ENCODE results near the gene PPARG. TPM values are rescaled to one million over a fixed set of nuclear protein-coding genes. Genes with fewer than 3 reads are reported as not detected.
"Not testable (repeated sequence)": the region's sequence is repeated elsewhere in the genome, so short reads cannot be mapped to it uniquely, and the experiment has no call there.

PPARG gene
- total RNA-seq, 2 donors from 2014 or later: 5.4 to 44.2 TPM

GRCh38 chr3:12473511-12473910 is 184.6 kb downstream of the PPARG start:
- DNase-seq (no peak), ATAC-seq (no peak)
- Histone ChIP-seq H3K4me1 (no peaks in the 10 kb centered on the region), H3K27me3 (no peaks in the 10 kb centered on the region), H3K9me3 (no peaks in the 10 kb centered on the region), H3K27ac (no peak overlapping the region), H3K36me3 (replicated peaks in 1 of 2; ENCODE audit: insufficient read depth in 1 of 2, low read depth in 2 of 2) (no peaks in the 10 kb centered on the region), H3K4me3 (no peak overlapping the region)
- 61 to 81% methylated on average over 9 of the region's 9 CpGs for WGBS, 2 donors
- no peak for TF ChIP-seq CTCF (IDR thresholded peaks at IDR 0.05)
- no peak for TF ChIP-seq POLR2A (IDR thresholded peaks at IDR 0.05)
- intact Hi-C loops (cut with DNase I): loop anchor here (5.0 kb wide), 1 partner anchor 341 kb away; no protein-coding TSS in a partner anchor

- intact Hi-C loops (cut with DNase I): no loop called here
- H3K9me3 ChIP-seq: no peaks in the 10 kb centered on the region
- DNase-seq (no peak), ATAC-seq (no peak)
- H3K27me3 ChIP-seq: no peaks in the 10 kb centered on the region
- TF ChIP-seq POLR2A (IDR thresholded peaks at IDR 0.05): no peak
- no peak for TF ChIP-seq CTCF (IDR thresholded peaks at IDR 0.05)
- no peak overlapping the region for H3K4me3 ChIP-seq
- H3K4me1 ChIP-seq: peaks cover 7% of the 10 kb centered on the region
- H3K27ac ChIP-seq: no peak overlapping the region
- 68 to 73% methylated on average over 5 of the region's 5 CpGs for WGBS, 2 donors
- H3K36me3 ChIP-seq (replicated peaks in 1 of 2; ENCODE audit: insufficient read depth in 1 of 2, low read depth in 2 of 2): no peaks in the 10 kb centered on the region
Observed at GRCh38 chr3:12476238-12476897, 187.5 kb downstream of the PPARG start.

GRCh38 chr3:12477256-12477655 is 188.4 kb downstream of the PPARG start:
- Histone ChIP-seq H3K27me3 (no peaks in the 10 kb centered on the region), H3K36me3 (replicated peaks in 1 of 2; ENCODE audit: insufficient read depth in 1 of 2, low read depth in 2 of 2) (no peaks in the 10 kb centered on the region), H3K4me1 (peaks cover 7% of the 10 kb centered on the region), H3K27ac (no peak overlapping the region), H3K9me3 (no peaks in the 10 kb centered on the region), H3K4me3 (no peak overlapping the region)
- 73 to 78% methylated on average over 5 of the region's 5 CpGs for WGBS, 2 donors
- DNase-seq: no peak
- no peak for ATAC-seq
- intact Hi-C loops (cut with DNase I): no loop called here
- TF ChIP-seq POLR2A (IDR thresholded peaks at IDR 0.05): no peak
- no peak for TF ChIP-seq CTCF (IDR thresholded peaks at IDR 0.05)

GRCh38 chr3:12478326-12478725 is 189.5 kb downstream of the PPARG start:
- Histone ChIP-seq H3K4me1 (peaks cover 9% of the 10 kb centered on the region), H3K9me3 (no peaks in the 10 kb centered on the region), H3K27me3 (no peaks in the 10 kb centered on the region), H3K27ac (no peak overlapping the region), H3K4me3 (no peak overlapping the region), H3K36me3 (replicated peaks in 1 of 2; ENCODE audit: insufficient read depth in 1 of 2, low read depth in 2 of 2) (no peaks in the 10 kb centered on the region)
- TF ChIP-seq CTCF (IDR thresholded peaks at IDR 0.05) (no peak), POLR2A (IDR thresholded peaks at IDR 0.05) (no peak)
- DNase-seq: no peak
- no peak for ATAC-seq
- intact Hi-C loops (cut with DNase I): no loop called here
- WGBS, 2 donors: 59 to 73% methylated on average over 5 of the region's 5 CpGs

- WGBS, 2 donors: 49 to 66% methylated on average over 3 of the region's 3 CpGs
Observed at GRCh38 chr3:12479198-12479597, 190.3 kb downstream of the PPARG start.

More at GRCh38 chr3:12479198-12479597, 190.3 kb downstream of the PPARG start:
- peaks cover 16% of the 10 kb centered on the region for H3K4me1 ChIP-seq
- intact Hi-C loops (cut with DNase I); H3K9me3 ChIP-seq; H3K27ac ChIP-seq; DNase-seq; H3K4me3 ChIP-seq; H3K27me3 ChIP-seq; H3K36me3 ChIP-seq (replicated peaks in 1 of 2; ENCODE audit: insufficient read depth in 1 of 2, low read depth in 2 of 2); ATAC-seq: not testable (repeated sequence)

Data from body of pancreas (tissue), 4 donors.